HK-2 (cell line): Measurements from ENCODE around the gene SORCS1.
"Not testable (repeated sequence)": the region's sequence is repeated elsewhere in the genome, so short reads cannot be mapped to it uniquely, and the experiment has no call there.

Experiments
- DNase-seq: peaks from one replicate; pipeline ENCODE4 v3.0.0-alpha.2; 2018; ENCODE audit not compliant: unreplicated experiment

The SORCS1 gene

DNA sequence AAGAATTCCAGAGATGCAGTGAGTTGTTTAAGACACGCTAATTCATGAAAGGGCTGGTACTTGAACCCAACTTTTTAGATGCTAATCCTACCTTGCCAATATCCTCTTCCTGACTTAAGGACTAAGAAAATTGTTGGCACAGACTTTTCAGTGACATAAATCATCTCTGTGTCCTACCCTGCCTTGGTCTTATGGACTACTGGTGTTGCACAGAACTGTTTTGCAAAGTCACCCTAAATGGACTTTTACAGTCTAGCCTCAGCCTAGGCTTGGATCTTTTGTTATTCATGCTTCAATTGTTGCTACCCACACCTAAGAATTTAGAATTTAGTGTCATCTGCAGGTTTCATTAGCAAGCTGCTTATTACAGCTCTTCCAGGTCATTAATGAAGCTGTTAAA is 112.7 kb downstream of the SORCS1 start:
- no peak for DNase-seq

DNA sequence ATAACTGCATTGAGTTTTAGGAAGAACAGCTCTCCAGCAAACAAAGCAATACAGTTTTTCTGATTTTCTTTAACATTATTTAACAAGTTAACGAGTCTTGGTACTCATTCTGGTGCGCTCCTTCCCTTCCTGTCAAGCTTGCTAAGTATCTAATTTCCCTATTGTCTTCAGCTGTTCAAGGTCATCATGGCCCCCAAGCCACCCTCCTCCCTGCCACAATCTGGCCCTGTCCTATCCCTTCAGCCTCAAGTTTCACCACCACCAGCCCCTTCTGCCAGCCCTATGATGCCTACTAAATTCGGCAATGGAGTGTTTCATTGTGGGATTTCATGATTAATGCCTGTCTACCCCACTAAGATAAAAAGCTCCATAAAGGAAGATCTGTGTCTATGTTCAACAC is 121.0 kb downstream of the SORCS1 start:
- no peak for DNase-seq

DNA sequence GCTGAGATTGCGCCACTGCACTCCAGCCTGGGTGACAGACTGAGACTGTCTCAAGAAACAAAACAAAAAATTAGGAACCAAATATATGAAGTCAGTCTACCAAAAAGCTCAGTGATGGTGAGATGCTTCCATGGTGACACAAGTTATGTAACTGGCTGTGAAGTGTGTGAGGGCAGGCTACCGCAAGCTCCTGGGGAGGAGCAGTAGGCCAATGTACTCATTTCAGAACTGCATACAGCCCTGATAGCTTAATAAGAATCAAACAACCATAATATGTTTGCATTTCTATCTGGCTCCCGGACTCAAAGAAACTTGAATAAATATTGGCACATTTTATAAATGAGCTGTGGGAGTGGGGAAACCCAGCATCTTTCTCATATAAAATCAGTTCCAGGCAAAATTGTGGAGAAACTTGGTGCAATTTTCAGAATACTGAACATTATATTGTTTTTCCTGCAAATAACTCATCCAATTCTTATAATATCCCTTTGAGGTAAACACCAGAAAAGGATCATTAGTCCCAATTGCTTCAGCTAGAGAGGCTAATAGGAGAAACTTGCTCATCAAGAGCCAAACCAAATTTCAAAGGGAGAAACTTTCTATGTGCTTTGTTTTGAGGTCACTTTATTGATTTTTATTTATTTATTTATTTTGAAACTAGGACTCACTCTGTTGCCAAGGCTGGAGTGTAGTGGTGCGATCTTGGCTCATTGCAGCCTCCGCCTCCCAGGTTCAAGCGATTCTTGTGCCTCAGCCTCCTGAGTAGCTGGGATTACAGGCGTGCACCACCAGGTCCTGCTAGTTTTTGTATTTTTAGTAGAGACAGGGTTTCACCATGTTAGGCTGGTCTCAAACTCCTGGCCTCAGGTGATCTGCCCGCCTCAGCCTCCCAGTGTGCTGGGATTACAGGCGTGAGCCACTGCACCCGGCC is 127.0 kb downstream of the SORCS1 start:
- no peak for DNase-seq

DNA sequence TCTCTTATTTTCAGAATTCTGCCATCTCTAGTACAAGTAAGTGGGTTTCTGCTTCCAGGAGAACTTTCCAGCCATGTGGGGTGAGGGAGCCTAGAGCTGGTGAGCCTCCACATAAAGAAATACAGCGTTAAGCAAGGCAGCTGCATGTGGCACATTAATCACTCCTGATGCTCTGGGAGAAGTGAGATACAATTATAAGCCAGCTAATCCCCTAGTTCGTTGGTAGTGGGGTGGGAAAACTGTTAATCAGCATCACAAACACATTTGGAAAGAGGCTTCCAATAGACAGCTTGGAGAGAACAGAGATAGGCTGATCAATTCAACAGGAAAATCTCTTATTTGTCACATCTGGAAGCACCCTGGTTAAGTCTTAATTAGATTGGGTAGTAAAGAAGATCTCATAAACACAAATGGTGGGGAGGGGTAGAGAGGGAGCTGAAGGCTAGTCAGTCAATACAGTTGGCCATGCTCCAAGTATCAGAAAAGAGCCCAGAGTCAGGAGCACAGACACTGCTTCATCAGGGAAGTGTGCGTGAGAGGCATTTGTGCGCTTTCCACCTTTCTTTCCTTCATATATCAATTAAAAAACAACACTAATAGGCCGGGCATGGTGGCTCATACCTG is 130.6 kb downstream of the SORCS1 start:
- no peak for DNase-seq

DNA sequence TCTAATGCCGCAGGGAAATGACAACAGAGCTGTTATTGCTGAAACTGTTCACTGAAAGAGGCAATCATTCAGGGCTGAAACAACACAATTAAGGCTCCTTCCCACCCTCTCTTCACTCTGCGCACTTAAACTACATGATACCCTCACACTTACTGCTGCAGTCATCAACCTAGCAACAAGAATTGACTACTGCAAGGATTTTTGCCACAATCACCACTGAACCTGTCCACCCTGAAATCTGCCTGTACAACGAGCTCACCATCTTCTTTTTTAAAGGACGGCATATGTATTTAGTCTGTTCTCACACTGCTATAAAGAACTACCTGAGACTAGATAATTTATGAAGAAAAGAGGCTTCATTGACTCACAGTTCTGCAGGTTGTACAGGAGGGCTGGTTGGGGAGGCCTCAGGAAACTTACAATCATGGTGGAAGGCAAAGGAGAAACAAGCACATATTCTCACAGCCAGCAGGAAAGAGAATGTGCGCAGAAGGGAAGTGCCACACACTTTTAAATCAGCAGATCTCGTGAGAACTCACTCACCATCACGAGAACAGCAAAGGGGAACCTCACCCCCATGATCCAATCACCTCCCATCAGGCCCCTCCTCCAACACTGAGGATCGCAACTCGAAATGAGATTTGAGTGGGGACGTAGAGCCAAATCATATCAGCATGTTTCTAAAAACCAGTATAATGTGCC is 131.7 kb downstream of the SORCS1 start:
- DNase-seq = no peak

DNA sequence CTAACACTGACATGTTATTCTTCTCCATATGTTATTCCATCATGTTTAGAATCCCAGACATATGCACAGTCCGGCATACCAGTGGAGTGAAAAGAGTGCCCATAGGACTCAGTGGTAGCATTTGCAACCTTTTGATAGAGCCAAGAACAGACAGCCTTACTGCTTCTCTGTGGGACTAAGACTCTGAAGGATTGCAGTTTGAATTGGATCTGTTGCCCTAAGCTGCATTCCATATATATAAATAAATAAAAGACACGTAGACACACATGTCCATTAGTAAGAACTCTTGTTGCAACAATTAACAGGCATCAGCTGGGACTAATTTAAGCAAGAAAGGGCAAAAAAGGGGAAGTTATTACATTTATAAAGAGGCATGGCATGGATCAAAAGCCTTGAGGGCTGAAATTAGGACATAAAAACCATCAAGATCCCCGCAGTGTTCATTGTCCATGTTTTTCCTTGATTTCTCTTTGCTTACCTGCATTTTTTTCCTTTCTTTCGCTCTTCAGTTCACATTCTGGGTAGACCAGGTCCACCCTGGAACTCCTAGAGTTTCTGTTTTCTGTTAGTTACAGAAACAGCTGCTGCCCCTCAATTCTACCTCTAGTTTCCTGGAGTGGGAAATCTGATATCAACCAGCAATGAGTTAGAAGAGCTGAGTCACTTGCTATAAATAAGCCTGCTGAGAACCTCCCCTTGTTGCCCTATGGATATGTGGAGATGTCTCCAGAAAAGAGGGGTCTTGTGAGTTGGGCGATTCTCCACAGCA is 132.4 kb downstream of the SORCS1 start:
- DNase-seq = no peak

DNA sequence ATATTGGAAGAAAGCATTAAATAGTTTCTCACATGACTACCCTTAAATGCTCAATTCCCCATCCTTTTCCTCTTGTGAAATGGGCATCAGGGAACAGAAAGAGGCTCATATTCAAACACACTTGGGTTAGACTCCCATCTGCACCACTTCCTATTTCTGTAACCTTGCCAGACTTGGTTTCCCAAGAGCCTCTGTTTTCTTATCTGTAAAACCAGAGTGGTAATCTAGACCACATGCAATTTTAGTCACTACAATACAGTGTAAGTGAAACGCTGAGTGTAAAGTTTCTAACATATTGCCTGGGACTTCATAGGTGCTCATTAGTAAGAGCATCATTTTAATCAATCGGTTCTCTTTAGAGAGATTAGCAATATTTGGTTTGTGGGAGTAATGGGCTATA is 136.3 kb downstream of the SORCS1 start:
- no peak for DNase-seq

DNA sequence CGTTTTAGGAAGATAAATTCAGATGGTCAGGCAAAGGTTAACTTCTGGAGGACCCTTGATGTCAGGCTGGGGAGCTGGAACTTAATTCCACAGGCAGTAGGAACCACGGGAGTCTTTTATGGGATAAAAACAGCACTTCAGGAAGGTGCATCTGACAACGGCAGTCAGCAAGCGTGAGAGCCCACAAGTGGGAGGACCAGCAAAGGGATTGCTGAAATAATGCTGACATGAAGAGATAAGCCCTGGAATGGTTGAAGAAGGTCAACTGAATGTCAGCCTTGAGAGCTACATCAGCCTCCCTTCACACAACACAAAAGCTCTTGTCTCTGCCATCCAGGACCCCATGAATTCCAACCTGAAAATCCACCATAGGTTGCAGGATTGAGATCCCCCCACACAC is 138.8 kb downstream of the SORCS1 start:
- no peak for DNase-seq

DNA sequence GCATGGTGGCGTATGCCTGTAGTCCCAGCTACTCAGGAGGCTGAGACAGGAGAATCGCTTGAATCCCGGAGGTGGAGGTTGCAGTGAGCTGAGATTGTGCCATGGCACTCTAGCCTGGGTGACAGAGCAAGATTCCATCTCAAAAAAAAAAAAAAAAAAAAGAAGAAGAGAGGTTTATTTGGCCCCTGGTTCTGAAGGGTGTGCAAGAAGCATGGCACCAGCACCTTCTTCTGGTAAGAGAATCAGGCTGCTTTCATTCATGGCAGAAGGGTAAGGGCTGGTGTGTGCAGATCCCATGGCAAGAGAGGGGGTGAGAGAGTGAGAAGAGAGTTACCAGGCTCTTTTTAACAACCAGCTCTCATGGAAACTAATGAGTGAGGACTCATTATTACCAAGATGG is 140.5 kb downstream of the SORCS1 start:
- DNase-seq = not testable (repeated sequence)

DNA sequence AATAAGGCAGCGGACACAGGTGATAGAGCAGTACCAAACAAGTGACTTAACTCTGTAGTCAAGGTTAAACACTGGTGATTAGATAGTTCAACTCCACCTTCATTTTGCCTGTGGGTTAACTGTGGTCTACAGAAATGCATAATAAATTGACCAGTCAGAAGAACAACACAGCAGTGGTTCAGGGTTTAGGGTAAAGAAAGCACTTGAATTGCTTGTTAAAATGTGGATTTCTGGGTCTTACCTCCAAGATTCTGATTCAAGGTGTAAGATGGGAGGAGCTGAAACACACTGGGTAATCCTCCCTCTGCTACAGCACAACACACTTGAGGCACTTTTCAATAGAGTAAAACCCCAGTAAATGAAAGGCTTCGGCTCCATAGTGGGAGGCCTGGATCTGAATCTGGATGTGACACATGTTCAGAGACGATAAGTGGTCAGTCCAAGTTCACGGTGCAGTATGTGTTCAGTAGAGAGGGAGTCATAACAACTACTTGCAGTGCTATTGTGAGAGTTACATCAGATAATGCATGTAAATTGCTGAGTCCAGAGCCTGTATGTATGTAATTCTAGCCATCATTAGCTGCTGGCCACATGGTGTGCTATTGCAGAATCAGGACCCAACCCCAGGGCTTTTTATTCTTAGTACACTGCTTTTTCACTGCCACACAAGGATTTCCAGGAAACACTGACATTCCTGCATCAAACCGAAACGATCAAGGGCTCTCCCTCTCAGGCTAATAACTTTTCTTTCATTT is 141.7 kb downstream of the SORCS1 start:
- no peak for DNase-seq

DNA sequence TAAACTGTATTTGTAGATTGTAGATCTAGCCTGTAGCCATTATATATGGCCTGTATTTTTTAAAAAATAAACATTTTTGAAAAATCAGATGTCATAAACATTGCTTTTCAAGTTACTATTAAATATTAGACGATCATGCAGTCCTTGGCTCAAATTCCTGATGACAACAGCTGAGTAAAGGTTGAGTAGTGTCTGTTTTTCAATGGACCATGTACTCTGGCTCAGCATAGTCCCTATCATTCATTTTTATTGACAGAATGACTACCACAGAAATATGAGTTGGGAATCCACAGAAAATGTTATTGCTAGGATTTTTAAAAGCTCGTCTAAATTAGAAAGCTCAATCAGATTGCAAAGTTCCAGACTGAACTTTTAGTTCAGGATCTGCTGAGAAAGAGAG is 145.4 kb downstream of the SORCS1 start:
- DNase-seq = no peak

DNA sequence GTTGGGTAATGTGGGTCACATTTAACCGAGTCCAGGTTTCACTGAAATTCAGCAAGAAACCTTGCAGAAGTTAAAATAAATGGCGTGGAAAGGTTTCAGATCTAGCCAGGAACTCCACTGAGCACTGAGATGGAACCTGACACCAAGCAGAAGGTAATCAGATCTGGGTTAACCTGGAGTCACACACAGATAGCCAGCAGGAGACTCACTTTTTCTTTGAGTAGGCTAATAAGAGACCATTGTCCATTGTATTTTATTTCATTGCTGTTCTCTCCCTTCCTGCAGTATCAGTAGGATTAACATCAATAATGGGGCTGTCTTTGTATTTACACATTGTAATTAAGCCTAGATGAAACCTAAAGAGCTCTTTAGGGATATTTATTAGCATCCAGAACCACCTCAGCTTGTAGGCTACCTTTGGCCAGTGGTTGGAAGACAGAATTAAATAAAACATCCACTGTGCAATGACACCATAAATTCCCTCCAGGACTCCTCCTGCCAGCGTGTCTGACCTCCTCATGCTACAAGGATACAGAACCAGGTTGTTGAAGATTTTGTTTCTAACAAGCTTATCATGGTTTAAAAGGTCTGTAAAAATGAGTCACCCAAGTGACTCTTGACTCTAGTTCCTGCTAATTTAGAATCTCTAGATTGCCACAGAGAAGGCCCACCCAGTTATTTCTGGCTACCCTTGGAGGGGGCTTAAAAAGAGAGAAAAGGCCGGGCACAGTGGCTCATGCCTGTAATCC is 151.1 kb downstream of the SORCS1 start:
- no peak for DNase-seq

DNA sequence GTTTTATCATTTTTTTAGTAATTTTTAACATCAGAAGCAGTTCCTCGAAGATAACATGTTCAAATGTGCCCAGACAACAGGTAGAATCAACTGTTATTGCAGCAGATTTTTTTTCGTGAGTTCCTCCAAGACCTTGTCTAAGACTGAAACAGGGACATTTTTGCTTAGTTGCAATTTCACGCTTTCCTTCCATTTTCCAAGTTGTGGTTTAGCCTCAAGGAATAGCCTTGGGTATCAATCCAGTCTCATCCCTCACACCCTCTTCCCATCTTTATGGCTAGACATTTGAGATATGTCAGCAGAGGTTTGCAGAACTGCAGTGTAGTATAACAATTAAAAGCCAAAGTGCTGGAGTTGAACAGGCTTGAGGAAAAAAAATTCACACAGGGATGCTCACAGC is 152.5 kb downstream of the SORCS1 start:
- no peak for DNase-seq

DNA sequence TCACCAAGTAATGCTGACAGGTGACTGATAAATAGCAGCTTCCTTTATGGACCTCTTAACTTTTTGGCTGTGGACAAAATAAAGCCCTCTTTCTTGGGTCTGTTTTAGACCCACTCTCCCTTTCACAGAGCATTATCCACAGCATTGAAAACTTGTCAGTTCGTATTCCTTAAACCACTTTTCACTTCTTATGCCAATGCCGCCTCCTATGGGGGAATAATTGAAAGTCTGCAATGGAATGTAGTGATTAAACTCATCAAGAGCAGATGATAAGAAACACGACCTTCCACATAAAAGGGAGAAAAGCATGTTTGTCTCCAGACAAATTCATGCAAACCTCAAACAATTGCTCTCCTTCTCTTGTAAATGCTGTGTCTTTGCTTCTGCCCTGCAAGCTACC is 153.4 kb downstream of the SORCS1 start:
- no peak for DNase-seq

DNA sequence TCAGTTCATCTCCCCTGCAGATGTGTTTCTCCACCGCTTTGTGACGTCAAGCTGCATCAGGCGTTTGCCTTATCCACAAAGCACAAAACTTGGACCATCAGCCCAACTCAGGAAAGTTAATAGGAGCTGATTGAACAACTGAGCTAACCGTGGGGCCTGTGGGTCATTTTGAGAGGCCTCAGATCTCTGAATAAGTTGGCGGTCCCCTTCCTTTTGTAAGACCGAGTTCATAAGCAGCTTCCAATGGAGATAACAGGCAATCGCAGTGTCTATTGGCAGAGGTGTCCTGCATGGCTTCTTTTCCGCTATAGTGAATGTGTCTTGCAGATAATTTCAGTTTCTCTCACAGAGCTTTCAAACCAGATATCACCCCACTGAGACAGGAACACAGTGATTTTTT is 154.0 kb downstream of the SORCS1 start:
- DNase-seq = no peak

DNA sequence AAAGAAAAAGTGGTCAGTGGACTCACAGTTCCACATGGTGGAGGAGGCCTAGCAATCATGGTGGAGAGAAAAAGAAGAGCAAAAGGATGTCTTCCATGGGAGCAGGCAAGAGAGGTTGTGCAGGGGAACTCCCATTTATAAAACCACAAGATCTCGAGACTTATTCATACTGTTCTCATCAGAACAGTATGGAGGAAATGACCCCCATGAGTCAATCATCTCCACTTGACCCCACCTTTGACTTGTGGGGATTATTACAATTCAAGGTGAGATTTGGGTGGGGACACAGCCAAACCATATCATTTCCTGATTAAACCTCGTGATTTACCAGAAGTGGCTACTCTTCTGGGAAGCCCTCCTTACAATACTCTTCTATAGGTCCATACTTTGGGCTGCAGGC is 160.1 kb downstream of the SORCS1 start:
- DNase-seq = no peak

DNA sequence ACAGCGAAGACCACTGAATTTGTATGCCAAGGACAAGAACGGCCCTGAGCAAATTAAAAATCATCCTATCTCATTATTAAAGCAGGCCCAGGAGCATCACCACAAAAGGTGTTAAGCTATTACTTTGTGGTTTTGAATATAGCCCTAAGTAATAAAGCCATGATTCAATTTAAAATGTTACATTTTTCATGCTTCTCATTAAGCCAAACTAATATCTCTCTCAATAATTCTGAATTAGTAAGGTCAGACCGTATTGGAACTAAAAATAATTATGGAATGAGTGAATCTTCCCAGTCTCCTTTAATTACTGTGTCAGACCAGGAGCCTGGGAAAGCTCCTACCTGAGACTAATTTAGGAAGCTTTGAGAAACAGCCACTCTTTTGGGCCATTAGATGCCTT is 162.4 kb downstream of the SORCS1 start:
- DNase-seq = no peak

DNA sequence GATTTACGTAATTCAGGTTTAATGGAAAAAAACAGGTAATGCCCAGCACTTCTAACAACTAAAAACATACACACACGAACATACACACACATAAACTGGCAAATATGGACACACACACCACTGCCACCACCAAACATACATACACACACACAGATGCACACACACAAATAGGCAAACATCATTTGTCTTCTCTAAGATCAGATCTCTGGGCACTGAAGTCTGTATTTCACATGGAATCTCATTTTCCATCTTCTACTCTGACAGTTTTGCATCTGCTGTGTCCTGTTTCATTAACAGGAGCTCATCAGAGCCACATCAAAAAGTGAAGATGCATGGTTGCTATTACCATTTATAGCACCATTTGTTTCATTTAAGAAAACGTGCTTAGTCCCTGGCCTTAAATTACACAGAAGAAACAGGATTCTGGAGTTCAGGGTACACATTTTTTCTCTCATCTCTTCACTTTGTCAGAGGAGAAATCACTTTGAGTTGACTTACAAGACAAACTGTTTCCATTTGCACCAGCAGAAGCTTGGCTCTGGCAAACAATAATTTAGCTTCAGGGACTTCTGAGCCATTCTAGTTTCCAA is 165.3 kb downstream of the SORCS1 start:
- DNase-seq = no peak

DNA sequence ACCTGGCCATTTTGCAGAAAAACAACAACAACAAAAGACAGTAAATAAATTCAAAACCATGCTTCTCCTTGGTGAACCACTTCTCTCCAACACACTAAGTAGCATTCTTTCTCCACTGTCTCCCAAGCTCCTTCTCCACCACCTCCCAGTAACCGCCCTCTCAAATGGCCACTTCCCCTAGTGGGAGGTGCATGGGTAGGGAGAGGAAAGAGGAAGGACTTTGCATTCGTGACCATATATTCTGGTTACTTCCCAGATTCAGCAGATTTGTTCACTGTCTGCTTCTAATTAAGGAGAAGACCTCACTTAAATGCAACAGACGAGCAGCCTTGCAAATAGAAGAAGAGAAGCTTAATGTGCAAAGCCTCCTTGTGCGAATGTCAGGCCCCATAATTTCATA is 166.8 kb downstream of the SORCS1 start:
- DNase-seq = no peak

DNA sequence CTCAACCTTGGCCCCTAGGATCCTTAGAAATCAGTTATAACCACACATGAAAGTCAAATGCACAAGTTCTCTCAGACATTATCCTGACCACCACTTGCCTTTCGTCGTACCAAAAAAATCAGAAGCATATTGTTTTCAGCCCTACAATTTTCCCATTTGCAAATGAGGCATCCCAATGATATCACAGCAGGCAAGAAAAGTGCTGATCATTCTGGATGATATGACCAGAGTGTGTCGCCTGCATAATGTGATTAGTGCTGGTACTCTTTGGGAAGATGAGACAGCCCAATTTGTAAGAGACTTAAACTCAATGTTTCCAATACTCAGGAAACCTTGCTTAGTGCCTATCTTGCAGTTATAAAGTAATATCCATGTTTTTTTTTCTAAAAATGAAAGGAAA is 168.0 kb downstream of the SORCS1 start:
- DNase-seq = no peak
